Measurements from ENCODE around the gene MS4A15.

GRCh38 chr11:60825118-60825517 lies 68.5 kb downstream of the MS4A15 start:
- no peak for TF ChIP-seq CTCF (IDR thresholded peaks at IDR 0.05)
- TF ChIP-seq POLR2A (IDR thresholded peaks at IDR 0.05), result no peak
